ENCODE data around the gene PALD1.

PALD1 gene

DNA sequence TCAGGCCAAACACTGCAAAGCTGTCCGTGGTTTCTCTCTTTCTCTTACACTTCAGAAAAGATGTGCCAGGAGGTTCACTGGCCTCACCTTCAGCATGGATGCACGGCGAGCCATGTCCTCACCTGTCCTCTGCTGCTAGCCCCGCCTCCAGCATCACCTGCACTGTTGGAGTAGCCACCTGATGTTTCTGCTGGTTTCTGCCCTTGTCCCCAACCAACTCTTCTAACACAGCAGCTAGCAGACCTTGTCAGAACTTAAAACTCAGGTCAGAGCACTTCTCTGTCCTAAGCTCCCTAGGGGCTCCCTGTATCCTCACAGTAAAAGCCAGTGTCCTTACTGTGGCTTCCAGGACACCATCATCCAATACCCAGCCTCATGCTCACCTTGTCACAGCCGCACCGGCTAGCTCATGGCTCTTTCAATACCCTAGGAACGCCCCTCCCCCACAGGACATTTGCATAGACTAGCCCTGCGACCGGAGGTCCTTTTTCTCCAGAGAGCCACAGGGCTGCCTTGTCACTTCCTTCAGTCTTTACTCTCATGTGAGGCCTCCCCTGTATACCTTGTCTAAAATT, 15.2 kb downstream of the PALD1 start:
- Histone ChIP-seq H3K36me3 (ENCODE audit: insufficient read depth) (no peaks in the 10 kb centered on the region), H3K4me2 (no peak overlapping the region), H3K27me3 (ENCODE audit: insufficient read depth, low read depth) (no peaks in the 10 kb centered on the region; the same call in 1 of the 2 replicates), H3K79me2 (ENCODE audit: insufficient read depth, low read depth) (no peaks in the 10 kb centered on the region), H4K20me1 (ENCODE audit: insufficient read depth) (no peaks in the 10 kb centered on the region), H3K4me3 (IDR thresholded peaks at IDR 0.05; ENCODE audit: insufficient read depth, low read depth, low read length) (no peak overlapping the region), H3K27ac (no peak overlapping the region), H3K4me1 (ENCODE audit: low read depth, poor library complexity, severe bottlenecking) (no peaks in the 10 kb centered on the region), H3K9ac (no peak overlapping the region), H2AFZ (ENCODE audit: low read depth) (no peak overlapping the region)
- no peak for TF ChIP-seq CTCF (conservative IDR thresholded peaks at IDR 0.05; ENCODE audit: low read depth, low read length)

- Histone ChIP-seq H4K20me1 (ENCODE audit: insufficient read depth) (no peaks in the 10 kb centered on the region), H3K9ac (no peak overlapping the region), H3K4me3 (IDR thresholded peaks at IDR 0.05; ENCODE audit: insufficient read depth, low read depth, low read length) (no peak overlapping the region), H3K79me2 (ENCODE audit: insufficient read depth, low read depth) (no peaks in the 10 kb centered on the region), H3K27me3 (ENCODE audit: insufficient read depth, low read depth) (no peaks in the 10 kb centered on the region; the same call in 1 of the 2 replicates), H3K4me2 (no peak overlapping the region), H3K4me1 (ENCODE audit: low read depth, poor library complexity, severe bottlenecking) (no peaks in the 10 kb centered on the region), H3K36me3 (ENCODE audit: insufficient read depth) (no peaks in the 10 kb centered on the region), H2AFZ (ENCODE audit: low read depth) (no peak overlapping the region), H3K27ac (no peak overlapping the region)
- TF ChIP-seq CTCF (conservative IDR thresholded peaks at IDR 0.05; ENCODE audit: low read depth, low read length): no peak
These were observed 16.0 kb downstream of the PALD1 start for GRCh38 chr10:70494536-70494935.

DNA sequence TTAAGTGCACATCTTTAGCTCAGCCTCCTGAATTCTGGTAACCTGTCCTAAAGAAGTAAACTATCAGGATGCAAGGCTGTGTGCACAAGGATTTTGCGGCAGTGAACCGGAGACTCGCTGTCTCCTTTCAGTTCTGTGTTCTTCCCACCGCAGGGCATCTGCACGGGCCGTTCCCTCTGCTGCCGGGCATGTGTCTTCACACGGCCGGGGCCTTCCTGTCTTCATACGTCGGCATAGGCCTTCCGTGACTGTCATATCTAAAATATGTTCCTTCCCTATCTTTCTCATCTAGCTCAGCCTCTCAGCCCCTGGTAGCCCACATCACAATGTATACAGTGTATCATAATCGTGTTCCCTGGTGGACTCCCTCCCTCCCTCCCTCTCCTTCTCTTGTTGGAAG, 16.4 kb downstream of the PALD1 start:
- no peak overlapping the region for H3K9ac ChIP-seq
- no peaks in the 10 kb centered on the region for H3K36me3 ChIP-seq (ENCODE audit: insufficient read depth)
- H4K20me1 ChIP-seq (ENCODE audit: insufficient read depth): no peaks in the 10 kb centered on the region
- H3K4me1 ChIP-seq (ENCODE audit: low read depth, poor library complexity, severe bottlenecking): no peaks in the 10 kb centered on the region
- no peaks in the 10 kb centered on the region; the same call in 1 of the 2 replicates for H3K27me3 ChIP-seq (ENCODE audit: insufficient read depth, low read depth)
- no peak overlapping the region for H3K27ac ChIP-seq
- H3K4me2 ChIP-seq: no peak overlapping the region
- H2AFZ ChIP-seq (ENCODE audit: low read depth): no peak overlapping the region
- no peak overlapping the region for H3K4me3 ChIP-seq (IDR thresholded peaks at IDR 0.05; ENCODE audit: insufficient read depth, low read depth, low read length)
- TF ChIP-seq CTCF (conservative IDR thresholded peaks at IDR 0.05; ENCODE audit: low read depth, low read length): no peak
- no peaks in the 10 kb centered on the region for H3K79me2 ChIP-seq (ENCODE audit: insufficient read depth, low read depth)

GRCh38 chr10:70495691-70496261, 17.2 kb downstream of the PALD1 start:
- no peaks in the 10 kb centered on the region for H3K4me1 ChIP-seq (ENCODE audit: low read depth, poor library complexity, severe bottlenecking)
- no peak overlapping the region for H3K4me2 ChIP-seq
- H2AFZ ChIP-seq (ENCODE audit: low read depth): no peak overlapping the region
- H3K36me3 ChIP-seq (ENCODE audit: insufficient read depth): no peaks in the 10 kb centered on the region
- no peak overlapping the region for H3K9ac ChIP-seq
- no peaks in the 10 kb centered on the region; the same call in 1 of the 2 replicates for H3K27me3 ChIP-seq (ENCODE audit: insufficient read depth, low read depth)
- no peak for TF ChIP-seq CTCF (conservative IDR thresholded peaks at IDR 0.05; ENCODE audit: low read depth, low read length)
- H3K4me3 ChIP-seq (IDR thresholded peaks at IDR 0.05; ENCODE audit: insufficient read depth, low read depth, low read length): no peak overlapping the region
- H3K79me2 ChIP-seq (ENCODE audit: insufficient read depth, low read depth): no peaks in the 10 kb centered on the region
- H4K20me1 ChIP-seq (ENCODE audit: insufficient read depth): no peaks in the 10 kb centered on the region
- H3K27ac ChIP-seq: no peak overlapping the region

All from KMS-11 (cell line).